ENCODE data around the gene GPR84.

GPR84 gene

DNA sequence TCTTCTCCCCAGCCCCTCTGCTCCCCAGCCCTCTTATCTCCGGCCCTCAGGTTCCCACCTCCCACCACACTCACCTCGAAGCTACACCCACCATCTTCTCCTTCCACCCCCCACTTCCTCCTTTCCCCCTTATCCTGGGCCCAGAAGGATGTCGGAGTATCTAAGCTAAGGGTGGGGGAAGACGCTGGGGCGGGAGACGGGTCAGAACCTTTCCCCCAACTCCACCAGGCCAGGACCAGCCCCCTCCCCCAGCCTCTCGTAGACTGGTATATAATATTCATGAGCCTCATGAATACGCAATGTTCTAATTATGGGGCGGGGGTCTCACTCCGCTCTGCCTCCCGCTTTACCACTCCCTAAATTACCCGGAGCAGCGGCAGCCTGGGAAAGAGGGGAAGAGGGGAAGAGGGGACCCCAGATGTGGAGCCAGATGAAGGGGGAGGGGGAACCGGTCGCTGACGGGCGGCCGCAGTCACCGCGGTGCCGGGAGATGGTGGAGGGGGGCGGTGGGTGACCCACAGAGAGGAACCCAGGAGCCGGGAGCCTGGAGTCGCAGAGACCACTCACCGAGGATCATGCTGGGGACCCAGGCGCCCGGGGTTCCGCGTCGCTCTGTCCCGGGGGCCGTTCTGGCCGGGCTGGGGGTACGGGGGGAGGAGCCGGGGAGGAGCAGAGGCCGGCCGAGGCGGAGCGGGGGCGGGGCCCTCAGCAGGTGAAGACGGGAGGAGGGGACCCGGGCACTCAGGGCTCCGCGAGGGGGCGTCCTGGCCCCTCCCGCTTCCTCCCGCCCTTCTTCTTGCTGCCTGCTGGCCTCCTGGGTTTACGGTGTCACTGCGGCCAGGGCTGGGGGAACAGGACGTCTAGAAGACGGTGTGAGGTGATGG is 26.6 kb upstream of the GPR84 start:
- DNase-seq = peak; percentile 19 to 54

DNA sequence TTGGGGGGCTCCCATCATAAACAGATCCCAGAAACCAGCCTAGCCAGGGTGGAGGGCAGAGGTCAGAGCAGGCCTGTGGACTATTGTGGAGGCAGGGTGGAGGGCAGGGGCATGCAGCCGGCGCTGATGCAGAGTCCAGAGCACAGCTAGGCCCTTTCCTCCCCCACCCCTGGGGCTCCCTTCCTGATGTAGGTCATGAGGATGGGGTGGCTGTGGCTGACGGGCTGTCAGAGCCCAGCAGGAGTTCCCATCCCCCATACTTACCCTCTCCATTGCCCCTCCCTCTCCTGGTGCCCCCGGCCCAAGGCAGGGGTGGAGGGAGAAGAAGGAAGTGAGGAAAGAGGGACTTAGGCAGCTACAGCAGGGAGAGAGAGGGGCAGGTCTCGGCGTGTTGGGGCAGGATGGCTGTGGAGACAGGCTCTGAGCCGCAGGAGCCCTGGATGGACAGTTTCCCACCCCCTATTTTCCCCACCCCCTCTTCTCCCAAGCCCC is 25.9 kb upstream of the GPR84 start:
- no peak for DNase-seq

DNA sequence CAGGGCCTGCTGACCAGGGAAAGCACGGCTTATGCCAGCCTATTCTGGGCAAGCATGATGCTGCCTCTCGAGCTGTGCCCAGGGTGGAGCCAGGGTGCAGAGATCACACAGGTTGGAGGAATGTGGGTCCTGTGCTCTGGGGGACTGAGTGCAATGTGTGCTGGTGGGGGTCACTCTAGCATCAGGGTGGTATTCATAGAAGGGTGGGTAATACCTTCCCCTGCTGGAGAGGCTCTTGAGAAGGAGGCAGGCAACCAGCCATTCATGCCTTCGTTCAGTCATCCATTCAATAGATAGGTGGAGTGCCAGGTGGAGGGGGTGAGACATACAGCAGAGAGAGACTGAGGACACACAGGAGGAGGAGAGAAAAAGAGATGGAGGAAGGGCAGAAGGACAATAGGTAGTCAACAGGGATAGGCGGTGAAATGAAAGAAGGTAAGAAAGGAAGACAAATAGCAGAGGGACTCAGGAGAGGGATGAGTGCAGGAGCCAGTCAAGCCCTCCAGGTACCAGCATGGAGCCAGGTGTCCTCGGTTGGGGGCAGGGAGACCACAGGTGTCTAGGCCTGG is 25.4 kb upstream of the GPR84 start:
- DNase-seq = no peak

DNA sequence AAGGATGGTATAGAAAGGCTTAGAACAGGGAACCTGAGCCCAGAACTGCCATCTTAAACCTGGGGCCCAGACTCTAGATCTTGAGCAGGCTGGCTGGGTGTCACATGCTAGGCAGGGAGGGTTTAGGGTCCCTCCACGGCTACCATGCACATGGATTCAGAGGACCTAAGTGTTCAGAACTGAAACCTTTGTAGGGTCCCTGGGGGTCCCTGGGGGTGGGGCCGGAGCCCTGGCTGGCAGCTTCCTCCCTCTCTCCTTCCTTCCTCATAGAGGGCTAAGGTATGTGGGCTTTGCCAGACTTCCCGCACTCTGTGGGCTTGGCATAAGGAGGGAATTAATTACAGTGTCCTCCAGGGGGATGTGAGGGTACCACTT is 24.8 kb upstream of the GPR84 start:
- DNase-seq = no peak

DNA sequence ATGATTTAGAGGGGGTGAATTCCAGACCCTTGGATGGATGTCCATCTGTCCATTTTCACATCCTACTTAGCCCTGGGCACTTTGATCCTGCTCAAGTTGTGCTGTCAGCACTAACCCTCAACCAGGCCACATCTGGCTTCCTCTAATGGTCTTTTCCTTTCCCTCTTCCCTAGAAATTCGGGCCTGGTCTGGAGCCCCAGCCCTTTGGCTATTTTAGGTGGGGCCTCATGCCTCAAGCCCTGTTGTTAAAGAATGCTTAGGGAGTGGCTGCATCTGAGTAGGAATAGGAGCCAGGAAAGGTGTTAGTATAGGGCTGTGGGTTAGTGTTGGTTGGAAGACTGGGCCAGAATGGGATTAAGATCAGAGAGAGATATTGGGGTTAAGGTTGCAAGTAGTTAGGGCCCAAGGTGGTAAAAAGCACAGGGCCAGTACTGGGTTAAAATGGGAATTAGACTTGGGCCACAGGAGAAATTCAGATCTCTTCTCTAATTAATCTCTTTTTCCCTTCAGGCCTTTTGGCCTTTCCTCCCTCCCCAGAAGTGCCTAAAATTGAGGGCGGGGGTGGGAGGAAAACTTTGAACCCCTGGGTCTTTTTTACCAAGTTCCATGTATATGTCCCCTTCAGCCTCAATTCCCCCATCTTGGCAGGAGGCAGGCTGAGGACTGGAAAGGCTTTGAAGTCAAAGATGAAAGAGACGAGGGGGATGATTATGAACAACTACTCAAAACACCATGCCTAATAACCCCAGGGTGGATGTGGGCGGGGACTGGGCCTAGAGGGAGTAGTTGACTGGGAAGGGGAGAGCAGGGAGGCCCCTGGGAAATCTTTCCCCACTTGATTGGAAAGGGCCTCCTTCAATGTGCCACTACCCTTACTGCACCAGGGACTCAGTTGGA is 24.2 kb upstream of the GPR84 start:
- no peak for DNase-seq

DNA sequence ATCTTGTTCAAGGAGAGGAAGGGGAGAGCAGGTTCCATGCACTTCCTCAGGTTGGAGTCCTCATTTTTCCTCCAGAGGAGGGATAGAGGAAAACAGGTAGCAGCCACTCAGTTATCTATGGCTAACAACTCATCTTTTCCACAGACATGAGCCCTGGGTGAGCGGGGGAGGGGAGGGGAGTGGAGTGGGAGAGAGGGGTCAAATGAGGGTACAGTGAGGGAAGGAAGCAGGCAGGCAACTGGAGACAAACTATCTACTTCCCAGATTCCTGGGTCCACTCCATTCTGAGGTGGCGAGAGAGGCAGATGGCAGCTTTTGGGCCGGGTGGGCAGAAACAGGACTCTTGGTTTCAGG is 22.8 kb upstream of the GPR84 start:
- no peak for DNase-seq

DNA sequence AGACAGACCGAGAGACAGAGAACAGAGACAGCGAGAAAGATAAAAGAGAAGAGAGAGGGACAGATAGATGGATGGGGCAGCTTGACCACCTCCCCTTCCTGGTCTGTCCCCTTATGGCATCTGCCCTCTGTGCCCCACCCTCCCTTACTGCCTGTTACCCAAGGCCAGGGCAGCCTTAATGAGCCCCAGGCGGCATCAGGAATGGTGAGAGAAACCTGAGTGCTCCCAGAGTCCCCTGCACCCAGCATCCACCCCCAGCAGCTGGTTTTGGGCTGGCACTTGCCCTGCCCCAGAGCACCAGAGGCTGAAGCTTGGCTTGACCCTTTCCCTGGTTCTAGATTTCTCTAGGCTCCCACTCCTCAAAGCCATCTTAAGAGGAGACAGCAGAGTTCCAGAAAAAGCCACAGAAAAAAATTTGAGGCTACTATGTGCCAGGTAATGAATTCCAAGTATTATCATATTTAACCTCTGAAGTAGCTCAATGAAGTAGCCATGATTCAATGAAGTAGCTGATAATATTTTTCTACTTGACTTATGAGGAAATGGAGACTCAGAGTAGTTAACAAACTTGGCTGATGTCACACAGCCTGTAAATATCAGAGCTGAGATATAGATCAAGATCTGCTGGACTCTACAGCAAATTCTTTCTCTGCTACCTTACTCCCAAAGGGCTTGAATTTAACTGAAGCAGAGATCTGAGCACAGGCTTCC is 22.3 kb upstream of the GPR84 start:
- DNase-seq = no peak

DNA sequence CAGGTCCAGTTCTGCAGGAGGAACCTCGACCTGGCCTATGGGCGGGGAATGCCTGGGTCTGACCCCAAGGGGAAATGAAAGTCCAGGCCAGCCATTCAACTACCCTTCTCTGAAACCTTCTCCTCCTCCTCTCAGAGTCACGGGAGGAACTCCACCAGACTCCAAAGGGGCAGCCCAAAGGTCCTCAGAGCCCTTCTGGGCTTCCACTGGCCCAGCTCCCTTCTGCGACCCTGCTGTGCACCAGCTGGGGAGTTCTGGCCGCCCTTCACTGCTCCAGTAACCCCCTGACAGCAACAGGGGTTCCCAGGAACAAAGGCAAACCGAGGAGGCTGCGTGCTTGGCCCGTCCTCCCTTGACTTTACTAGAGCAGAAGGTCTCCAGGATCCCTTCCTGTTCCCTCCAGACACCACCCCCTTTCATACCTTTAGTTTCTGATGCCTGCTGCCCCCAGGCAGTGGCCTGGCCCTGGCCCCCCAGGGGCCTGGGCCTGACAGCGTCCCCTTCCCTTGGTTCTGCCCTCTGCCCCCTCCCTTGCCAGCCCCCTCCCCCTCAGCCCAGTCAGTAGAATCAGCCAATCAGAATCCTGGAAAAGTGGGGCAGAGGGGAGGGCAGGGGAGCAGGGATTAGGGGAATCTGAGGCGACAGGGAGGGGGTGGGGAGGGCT is 21.1 kb upstream of the GPR84 start:
- no peak for DNase-seq

DNA sequence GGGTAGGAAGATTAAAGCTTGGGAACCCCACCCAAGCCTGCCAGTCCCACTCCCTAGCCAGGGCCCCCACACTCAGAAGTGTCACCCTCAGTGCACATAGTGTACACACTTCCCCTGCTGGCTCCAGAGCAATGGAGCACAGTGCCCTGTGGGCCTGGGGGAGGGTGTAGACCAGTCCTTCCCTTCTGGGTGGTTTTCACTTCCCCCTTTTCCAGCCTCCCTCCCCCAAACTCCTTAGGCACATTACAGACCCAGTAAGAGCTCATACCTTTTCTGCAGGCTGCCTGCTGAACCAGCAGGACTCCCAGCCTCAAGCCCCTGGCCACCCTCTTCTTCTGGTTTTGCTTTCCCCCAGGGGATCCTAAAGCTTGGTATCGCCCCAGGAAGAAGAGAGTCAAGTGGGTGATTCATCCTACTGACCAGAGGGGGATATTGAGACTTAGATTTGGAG is 20.3 kb upstream of the GPR84 start, which contains the start of gene ZNF385A:
ZNF385A (minus strand) TSS at position 143 of the 451 bp plus-strand sequence. CDS start 219 bp downstream, outside the sequence.
- DNase-seq = no peak

DNA sequence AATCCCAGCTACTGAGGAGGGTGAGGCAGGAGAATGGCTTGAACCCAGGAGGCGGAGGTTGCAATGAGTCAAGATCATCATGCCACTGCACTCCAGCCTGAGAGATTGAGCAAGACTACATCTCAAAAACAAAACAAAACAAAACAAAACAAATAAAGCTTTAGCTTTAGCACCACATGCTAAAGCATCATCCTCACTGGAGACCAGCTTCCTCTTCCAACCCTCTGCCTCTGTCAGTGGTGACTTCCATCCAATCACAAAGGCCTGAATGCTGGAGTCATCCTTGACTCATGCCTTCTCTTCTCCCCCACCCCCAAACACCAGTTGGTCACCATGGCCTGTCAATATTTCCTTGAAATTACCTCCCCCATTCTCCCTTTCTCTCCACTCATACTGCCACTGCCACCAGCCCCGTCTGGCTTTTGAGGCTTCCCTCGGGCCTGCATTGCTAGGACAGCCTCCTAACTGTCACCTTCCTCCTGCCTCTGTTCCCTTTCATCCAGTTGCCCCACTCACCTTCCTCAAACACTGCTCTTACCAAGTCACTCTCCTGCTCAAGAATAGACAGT is 18.8 kb upstream of the GPR84 start:
- no peak for DNase-seq

DNA sequence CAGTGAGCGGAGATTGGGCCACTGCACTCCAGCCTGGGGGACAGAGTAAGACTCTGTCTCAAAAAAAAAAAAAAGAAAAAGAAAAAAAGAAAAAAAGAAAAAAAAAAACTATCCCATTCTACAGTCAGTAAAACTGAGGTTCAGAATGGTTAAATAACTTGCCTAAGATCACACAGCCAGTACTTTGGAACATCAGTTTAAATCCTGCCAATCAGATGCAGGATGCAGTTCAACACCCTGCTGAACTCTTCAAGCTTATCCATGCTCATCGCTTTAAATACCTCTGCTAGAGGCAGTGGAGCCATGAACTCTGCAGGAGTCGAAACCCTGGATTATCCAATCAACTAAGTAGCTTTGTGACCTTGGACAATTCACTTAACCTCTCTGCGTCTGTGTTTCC is 16.9 kb upstream of the GPR84 start:
- DNase-seq = no peak

DNA sequence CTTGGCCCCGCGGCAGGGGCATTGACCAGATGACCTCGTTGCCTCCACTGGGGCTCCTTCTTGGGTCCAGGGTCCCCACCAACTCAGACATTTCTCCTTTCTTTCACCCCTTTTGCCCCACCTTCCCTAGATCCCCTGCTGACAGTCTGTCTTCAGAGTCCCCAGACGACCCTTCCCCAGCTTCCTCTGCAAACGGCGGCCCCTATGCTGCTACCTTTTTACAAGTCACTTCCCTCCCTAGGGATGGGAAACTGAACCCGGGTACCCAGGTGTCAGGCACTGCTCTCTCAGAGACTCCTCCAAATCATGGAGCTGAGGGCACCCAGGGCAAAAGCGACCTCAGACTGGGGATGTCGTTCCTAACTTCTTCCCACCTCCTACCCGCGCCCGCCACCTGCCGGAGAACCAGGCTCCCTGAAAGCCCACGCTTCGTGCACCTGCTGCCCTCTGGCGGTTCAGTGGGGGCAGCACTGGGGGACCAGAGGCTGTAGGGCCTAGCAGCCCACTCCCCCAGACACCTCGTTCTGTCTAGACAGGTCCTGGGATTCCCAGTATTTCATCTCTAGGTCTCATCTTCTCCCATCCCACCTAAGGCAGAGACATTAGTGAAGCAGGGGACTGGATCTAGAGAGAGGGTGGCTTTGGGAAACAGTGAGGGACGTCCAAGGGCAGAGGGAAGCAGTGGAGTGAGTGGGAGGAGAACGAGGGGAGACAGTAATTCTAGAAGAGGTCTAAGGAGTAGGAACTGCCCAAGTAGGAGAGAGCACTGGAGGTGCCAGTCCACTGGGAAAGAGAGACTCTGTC is 15.3 kb upstream of the GPR84 start:
- DNase-seq = peak; percentile 79 to 90

DNA sequence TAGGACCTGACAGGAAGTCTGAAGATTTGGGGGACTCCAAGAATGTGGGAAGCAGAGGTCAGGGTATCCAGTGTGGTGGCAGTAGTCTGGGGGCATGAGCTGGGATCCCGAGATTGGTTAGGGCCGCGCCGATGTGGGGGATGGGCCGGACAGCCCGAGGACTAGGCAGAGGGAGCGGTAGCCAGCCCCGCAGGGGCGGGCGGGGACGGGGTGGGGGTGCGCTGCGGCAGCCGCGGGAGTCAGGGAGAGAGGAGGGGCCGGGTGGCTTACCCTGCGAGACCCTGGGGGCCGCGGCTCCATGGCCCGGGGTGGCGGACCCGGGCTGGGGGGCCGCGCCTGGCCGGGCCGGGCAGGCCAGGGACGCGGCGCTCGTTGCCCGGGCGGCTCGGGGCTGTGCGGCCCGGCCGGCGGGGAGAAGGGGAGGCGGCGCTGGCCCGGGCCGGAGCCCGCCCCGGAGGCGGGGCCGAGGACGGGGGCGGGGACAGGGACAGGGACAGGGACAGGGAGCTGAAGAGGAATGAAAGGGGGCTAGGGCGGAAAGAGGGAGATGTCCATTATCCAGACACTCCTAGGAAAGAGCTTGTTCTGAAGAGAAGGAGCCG is 14.6 kb upstream of the GPR84 start:
- DNase-seq = peak in 1 of 2 experiments; percentile 46

DNA sequence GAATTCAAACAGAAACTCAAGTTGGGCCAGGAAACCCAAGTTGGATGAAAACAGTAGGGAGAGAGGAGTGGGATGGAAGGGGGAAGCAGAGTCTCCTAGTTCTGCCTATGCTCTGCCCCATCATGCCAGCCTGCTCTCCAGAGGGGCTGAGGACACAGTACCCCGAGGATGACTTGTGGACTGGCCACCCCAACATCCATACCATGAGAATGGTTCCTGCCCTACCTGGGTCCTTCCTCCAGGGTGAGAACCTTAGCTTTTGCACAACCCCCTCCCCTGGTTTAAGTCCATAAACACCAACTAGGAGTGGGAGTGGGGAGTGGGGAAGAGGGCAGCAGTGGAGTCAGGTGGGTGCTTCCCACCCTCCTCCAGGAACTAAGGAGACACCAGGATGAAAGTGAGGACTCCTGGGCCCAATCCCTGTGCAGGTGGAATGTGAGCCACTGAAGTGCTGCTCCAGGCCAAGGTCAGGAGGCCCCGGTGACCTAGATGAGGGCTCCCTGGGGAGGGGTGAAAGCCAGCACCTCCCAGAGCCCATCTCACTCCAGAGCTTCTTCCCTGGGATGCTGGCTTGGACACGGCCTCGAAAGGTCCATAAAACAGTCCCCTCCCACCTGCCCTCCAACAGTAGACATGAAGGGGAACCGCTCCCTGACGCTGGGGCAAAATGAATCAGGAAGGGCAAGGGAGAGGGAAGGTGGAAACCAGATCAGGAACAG is 13.7 kb upstream of the GPR84 start:
- DNase-seq = no peak

DNA sequence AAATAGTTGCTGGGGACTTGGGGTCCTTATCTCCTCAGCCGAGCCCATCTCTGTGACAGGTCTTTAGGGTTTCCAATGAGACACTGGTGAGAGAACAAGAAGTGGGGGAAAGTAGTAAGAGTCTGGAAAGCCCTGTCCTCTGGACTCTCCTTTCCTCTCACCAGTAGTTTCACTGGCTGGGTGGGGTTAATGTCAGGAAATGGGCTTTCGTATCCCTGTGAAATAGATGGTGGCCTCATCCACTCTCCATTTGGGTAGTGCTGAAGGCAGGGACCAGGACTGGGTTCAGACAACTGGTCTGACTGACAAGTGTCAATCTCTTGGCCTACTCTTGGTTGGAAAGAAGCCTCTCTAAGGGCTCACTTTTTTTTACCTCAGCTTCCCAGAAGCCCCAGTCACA is 12.7 kb upstream of the GPR84 start:
- DNase-seq = no peak

DNA sequence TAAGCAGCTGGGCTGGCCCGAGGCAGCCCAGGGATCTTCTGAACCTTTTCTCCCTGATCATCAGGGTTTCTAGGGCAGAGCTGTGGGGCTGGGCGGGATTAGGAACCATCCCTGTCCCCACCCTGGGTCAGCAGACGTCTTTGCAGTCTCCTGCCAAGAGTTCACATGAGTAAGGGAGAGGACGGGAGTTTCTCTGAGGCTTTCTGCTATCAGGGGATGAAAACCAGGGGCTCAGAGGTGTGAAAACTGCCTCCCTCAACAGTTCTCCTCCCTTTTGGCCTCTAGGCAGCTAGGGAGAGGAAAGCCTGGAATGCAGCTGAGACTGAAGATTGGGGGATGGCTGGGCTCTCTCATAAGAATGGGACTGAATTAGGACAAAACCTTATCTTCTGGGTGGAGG is 12.3 kb upstream of the GPR84 start:
- DNase-seq = no peak

DNA sequence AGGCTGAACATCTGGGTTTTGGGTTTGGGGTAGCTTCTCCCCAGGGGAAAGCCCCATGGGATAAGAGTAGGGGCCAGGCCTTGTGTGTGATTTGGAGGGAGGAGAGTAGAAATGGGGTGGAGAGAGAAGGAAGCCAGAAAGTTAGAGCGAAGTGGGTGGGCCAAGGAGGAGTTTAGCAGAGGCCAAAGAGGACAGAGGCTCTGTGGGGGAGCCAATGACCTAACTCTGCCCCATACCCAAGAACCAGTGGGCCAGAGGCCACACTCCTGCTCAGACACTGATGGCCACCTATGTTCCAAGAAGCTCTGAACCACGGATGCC is 10.9 kb upstream of the GPR84 start:
- no peak for DNase-seq

DNA sequence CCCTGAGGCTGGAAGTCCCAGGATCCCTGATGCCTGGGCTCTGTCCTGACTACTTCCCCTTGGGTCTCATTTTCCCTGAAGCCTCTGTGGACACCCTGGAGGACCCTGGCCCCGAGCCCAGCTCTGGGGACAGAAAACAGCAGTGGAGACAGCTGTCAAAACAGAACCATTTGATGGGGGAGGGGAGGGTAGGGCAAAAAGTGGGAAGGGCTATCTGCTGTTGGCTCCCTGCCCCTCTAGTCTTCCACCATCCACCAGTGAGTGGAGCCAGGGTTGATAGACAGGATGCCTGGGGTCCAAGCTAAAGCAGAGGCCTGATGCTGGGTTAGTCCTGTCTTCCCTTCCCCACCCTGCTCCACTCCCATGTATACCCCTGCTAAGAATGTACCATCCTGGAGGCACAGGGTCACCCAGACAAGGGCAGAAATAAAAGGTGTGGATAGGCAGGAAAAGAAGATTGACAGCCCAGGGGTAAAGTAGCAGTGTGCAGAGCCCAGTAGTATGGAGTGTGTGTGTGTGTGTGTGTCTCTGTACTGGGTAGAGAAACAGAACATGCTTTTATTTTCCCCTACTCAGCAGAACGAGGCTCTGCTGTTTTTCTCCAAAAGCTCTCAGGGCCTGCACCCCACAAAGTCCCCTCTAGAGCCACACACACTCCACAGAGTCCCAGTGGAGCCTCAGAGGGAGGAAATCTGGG is 10.4 kb upstream of the GPR84 start:
- no peak for DNase-seq

All from NCI-H187 (cell line).